GM12878 (cell line): ENCODE measurements around the gene GRK5. TPM values are rescaled to one million over a fixed set of nuclear protein-coding genes. Genes with fewer than 3 reads are reported as not detected.

Experiments
- ATAC-seq: fragments of 200-7000 bp; cut with Tn5 transposase; 3 replicates; pipeline ENCODE4 v1.9.1; 2020; ENCODE audit warnings: mild to moderate bottlenecking, moderate library complexity
- BruUV-seq: library from RNA; stranded (reverse); fragments of 400-500 nt; replicated peaks from 2 replicates; lab custom pipeline; 2021; lab: Mats Ljungman, UMichigan
- CTCF ChIA-PET: fragments of 300-600 bp; sonication (Branson Sonifier 250); formaldehyde crosslinking; extraction: SDS; loops from one replicate; lab custom pipeline; 2021; ENCODE audit warnings: inconsistent platforms; lab: Yijun Ruan, JAX
- POLR2A ChIA-PET: fragments of 350-600 bp; formaldehyde crosslinking; extraction: SDS; loops from one replicate; lab custom pipeline; 2021; ENCODE audit warnings: inconsistent platforms; lab: Charles Lee
- RAD21 ChIA-PET: fragments of 300-600 bp; sonication (Branson Sonifier 250); formaldehyde crosslinking; loops from one replicate; lab custom pipeline; 2023; ENCODE audit warnings: antibody characterized with exemption; ENCODE audit not compliant: unreplicated experiment; lab: Charles Lee
- SMC1A ChIA-PET: fragments of 300-600 bp; sonication (Branson Sonifier 250); formaldehyde crosslinking; loops from one replicate; lab custom pipeline; 2023; ENCODE audit not compliant: unreplicated experiment, uncharacterized antibody; lab: Charles Lee
- DNase-seq: peaks from one replicate; pipeline ENCODE4 v3.0.0-alpha.2; 2011; ENCODE audit warnings: low read depth, low spot score
- FAIRE-seq: peaks from 3 replicates; lab custom pipeline; 2011; peaks lifted over from hg19 to GRCh38; lab: Jason Lieb, UNC
- H2AFZ ChIP-seq: 2 replicates; pipeline ENCODE4 v1.6.0; 2011; ENCODE audit warnings: low read depth, low read length, control low read depth; ENCODE audit not compliant: control insufficient read depth
- H3K27ac ChIP-seq: 2 replicates; pipeline ENCODE4 v1.5.1; 2011; ENCODE audit warnings: control low read depth; ENCODE audit not compliant: control insufficient read depth, insufficient read depth
- H3K27me3 ChIP-seq, 2 experiments: replicated peaks in 1 of 2; 2 replicates each; pipeline versions ENCODE4 v1.6.0 to v1.6.1; 2011; ENCODE audit warnings: low read length in 1 of 2; ENCODE audit not compliant: control insufficient read depth in 2 of 2, insufficient read depth in 2 of 2
- H3K36me3 ChIP-seq, 2 experiments: 2 replicates each; pipeline ENCODE4 v1.5.1; 2011; ENCODE audit warnings: low read length in 1 of 2; ENCODE audit not compliant: control insufficient read depth in 2 of 2, insufficient read depth in 2 of 2
- H3K4me1 ChIP-seq: 2 replicates; pipeline ENCODE4 v1.6.1; 2011; ENCODE audit warnings: mild to moderate bottlenecking, low read length, moderate library complexity, mixed read lengths; ENCODE audit not compliant: control insufficient read depth, insufficient read depth
- H3K4me2 ChIP-seq: 2 replicates; pipeline ENCODE4 v1.6.0; 2011; ENCODE audit warnings: control low read depth; ENCODE audit not compliant: control insufficient read depth, insufficient read depth
- H3K4me3 ChIP-seq: fragments of 200-600 bp; sonication (generic); 2 replicates; pipeline ENCODE4 v1.5.1; 2016
- H3K79me2 ChIP-seq: 2 replicates; pipeline ENCODE4 v1.6.0; 2011; ENCODE audit warnings: low read length; ENCODE audit not compliant: control insufficient read depth, insufficient read depth
- H3K9ac ChIP-seq: 2 replicates; pipeline ENCODE4 v1.8.0; 2011; ENCODE audit warnings: low read length, control low read depth, mixed read lengths; ENCODE audit not compliant: control insufficient read depth, insufficient read depth
- H3K9me3 ChIP-seq: replicated peaks from 3 replicates; pipeline ENCODE4 v1.5.1; 2011; ENCODE audit warnings: mild to moderate bottlenecking, low read length; ENCODE audit not compliant: control insufficient read depth, insufficient read depth
- H4K20me1 ChIP-seq: 2 replicates; pipeline ENCODE4 v1.6.0; 2011; ENCODE audit not compliant: control insufficient read depth, insufficient read depth
- CEBPB ChIP-seq, 2 experiments: fragments of 150-350 bp in 1 of 2; IDR thresholded peaks; 2 replicates each; pipeline ENCODE4 v1.6.1; 2012 to 2014; ENCODE audit warnings: low read depth in 2 of 2, low read length in 2 of 2, borderline replicate concordance in 1 of 2, inconsistent platforms in 1 of 2
- EGR1 ChIP-seq, 2 experiments: IDR thresholded peaks; 1 replicate in 1 of 2; 2 replicates in 1 of 2; pipeline ENCODE4 v1.6.1; 2011 to 2012; ENCODE audit warnings: low read depth in 2 of 2, low read length in 2 of 2, borderline replicate concordance in 1 of 2, mild to moderate bottlenecking in 1 of 2, moderate library complexity in 1 of 2
- GATAD2B ChIP-seq: fragments of 450-650 bp; conservative IDR thresholded peaks from 2 replicates; pipeline ENCODE4 v1.6.1; 2017; ENCODE audit warnings: low read depth, mild to moderate bottlenecking, moderate library complexity
- MEF2A ChIP-seq: IDR thresholded peaks from 2 replicates; pipeline ENCODE4 v1.6.1; 2011; ENCODE audit warnings: low read depth, mild to moderate bottlenecking, low read length, moderate library complexity; ENCODE audit not compliant: insufficient read depth
- MYC ChIP-seq: IDR thresholded peaks from 2 replicates; pipeline ENCODE4 v1.6.1; 2011; ENCODE audit warnings: mild to moderate bottlenecking, low read length, moderate library complexity, inconsistent platforms; ENCODE audit not compliant: insufficient read depth, insufficient replicate concordance, insufficient read length, severe bottlenecking
- NFXL1 ChIP-seq: fragments of 450-650 bp; IDR thresholded peaks from 2 replicates; pipeline ENCODE4 v1.6.1; 2017; ENCODE audit warnings: antibody characterized with exemption, mild to moderate bottlenecking, borderline replicate concordance
- NR2C2 ChIP-seq: IDR thresholded peaks from 2 replicates; pipeline ENCODE4 v1.6.1; 2011; ENCODE audit warnings: borderline replicate concordance, low read depth; ENCODE audit not compliant: control insufficient read depth, insufficient read length
- SREBF1 ChIP-seq: IDR thresholded peaks from 2 replicates; pipeline ENCODE4 v1.6.1; 2012; ENCODE audit warnings: mild to moderate bottlenecking, low read length
- SUZ12 ChIP-seq: fragments of 200-600 bp; sonication (generic); IDR thresholded peaks from one replicate; pipeline ENCODE4 v1.6.1; 2018; ENCODE audit warnings: antibody characterized with exemption, mild to moderate bottlenecking; ENCODE audit not compliant: unreplicated experiment
- TBL1XR1 ChIP-seq: IDR thresholded peaks from 2 replicates; pipeline ENCODE4 v1.6.1; 2012; ENCODE audit warnings: low read depth, low read length, improper control_type of control experiment
- YY1 ChIP-seq: IDR thresholded peaks from 2 replicates; pipeline ENCODE4 v1.6.1; 2011; ENCODE audit warnings: low read depth, mild to moderate bottlenecking, low read length
- WGBS: methylation state at CpG from one replicate; pipeline ENCODE4 v1.1.6; 2016; ENCODE audit warnings: low lambda C conversion rate; ENCODE audit not compliant: insufficient replicate concordance, insufficient coverage; ENCODE audit errors: missing lambda C conversion rate; 5-methylcytosine and 5-hydroxymethylcytosine counted together
- in situ Hi-C: fragments of 300-500 bp; cut with MboI; formaldehyde crosslinking; loops from 9 replicates; pipeline ENCODE4 v1.14.3; 2018; ENCODE audit warnings: mixed read lengths
- intact Hi-C: fragments of 100-400 bp; cut with micrococcal nuclease; formaldehyde crosslinking; loops from one replicate; pipeline ENCODE4 v1.14.2; 2022; ENCODE audit not compliant: unreplicated experiment
- polyA plus RNA-seq, 11 experiments: library from polyadenylated mRNA; depleted of rRNA in 4 of 11; unstranded in 6 of 11; stranded (reverse) in 5 of 11; fragments of >200 nt; fragmentation: Nextera tagmentation in 4 of 11; fragmentation: Illumina TruSeq in 1 of 11; extraction: Ambion mirVana in 4 of 11; extraction: Trizol in 1 of 11; gene quantifications; 1 replicate in 1 of 11; 2 replicates in 10 of 11; pipeline versions ENCODE4 v1.2.1 to v1.2.3, GENCODE V29; 2011 to 2016; ENCODE audit warnings: inconsistent platforms in 2 of 11, missing spikeins in 2 of 11, low read depth in 1 of 11
- total RNA-seq, 4 experiments: library from RNA; depleted of rRNA in 3 of 4; stranded (reverse); fragments of >200 nt in 3 of 4; fragmentation: Illumina TruSeq in 1 of 4; extraction: Trizol in 1 of 4; gene quantifications; 2 replicates each; pipeline versions ENCODE4 v1.2.1 to v1.2.3, GENCODE V29; 2013 to 2021
- TF ChIP-seq, protein P1 (sequence below): fragments of 450-650 bp; IDR thresholded peaks from 2 replicates; pipeline ENCODE4 v1.6.1; 2016; ENCODE audit warnings: mild to moderate bottlenecking, moderate library complexity, borderline replicate concordance

Gene GRK5
- total and polyA plus RNA-seq, 10 of the 15 experiments (the other 5 are each of a cell fraction or from before 2014, with no cell fraction given): 0.11 to 22.1 (median 10.0) TPM

DNA sequence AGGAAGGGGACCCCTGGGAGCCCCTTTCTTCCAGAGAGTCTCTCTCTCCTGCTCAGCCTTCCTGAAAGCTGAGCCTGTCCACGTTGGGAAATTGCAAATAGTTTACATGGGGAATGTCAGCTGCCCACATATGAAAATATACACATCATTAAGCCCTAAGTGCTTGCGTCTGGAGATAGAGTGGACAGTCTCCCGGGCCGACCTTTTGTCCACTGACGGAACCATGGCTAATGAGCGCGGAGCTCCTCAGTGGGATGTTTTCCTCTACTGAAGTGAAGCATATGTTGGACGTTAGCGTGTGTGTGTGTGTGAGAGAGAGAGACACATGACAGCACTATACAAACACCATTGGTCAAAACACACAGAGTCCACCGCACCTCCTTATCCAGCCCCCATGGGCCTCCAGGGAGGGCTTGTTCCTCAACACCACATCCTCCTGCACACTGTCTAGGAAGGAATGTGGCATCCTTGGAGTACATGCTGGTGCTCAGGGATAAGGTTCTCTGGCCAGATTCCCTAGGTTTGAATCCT, 206.8 kb downstream of the GRK5 start:
- in situ Hi-C loops (no loop called here), intact Hi-C loops (no loop called here)
- TF ChIP-seq GATAD2B (no peak), YY1 (no peak), NR2C2 (no peak), EGR1 (IDR thresholded peaks at IDR 0.05; ENCODE audit: borderline replicate concordance in 1 of 2, low read depth in 2 of 2, low read length in 2 of 2) (no peak), MYC (no peak), MEF2A (no peak), TBL1XR1 (no peak), NFXL1 (no peak), SUZ12 (no peak), SREBF1 (no peak), CEBPB (IDR thresholded peaks at IDR 0.05; ENCODE audit: borderline replicate concordance in 1 of 2, low read depth in 2 of 2, low read length in 2 of 2) (no peak)
- TF ChIP-seq, protein P1, sequence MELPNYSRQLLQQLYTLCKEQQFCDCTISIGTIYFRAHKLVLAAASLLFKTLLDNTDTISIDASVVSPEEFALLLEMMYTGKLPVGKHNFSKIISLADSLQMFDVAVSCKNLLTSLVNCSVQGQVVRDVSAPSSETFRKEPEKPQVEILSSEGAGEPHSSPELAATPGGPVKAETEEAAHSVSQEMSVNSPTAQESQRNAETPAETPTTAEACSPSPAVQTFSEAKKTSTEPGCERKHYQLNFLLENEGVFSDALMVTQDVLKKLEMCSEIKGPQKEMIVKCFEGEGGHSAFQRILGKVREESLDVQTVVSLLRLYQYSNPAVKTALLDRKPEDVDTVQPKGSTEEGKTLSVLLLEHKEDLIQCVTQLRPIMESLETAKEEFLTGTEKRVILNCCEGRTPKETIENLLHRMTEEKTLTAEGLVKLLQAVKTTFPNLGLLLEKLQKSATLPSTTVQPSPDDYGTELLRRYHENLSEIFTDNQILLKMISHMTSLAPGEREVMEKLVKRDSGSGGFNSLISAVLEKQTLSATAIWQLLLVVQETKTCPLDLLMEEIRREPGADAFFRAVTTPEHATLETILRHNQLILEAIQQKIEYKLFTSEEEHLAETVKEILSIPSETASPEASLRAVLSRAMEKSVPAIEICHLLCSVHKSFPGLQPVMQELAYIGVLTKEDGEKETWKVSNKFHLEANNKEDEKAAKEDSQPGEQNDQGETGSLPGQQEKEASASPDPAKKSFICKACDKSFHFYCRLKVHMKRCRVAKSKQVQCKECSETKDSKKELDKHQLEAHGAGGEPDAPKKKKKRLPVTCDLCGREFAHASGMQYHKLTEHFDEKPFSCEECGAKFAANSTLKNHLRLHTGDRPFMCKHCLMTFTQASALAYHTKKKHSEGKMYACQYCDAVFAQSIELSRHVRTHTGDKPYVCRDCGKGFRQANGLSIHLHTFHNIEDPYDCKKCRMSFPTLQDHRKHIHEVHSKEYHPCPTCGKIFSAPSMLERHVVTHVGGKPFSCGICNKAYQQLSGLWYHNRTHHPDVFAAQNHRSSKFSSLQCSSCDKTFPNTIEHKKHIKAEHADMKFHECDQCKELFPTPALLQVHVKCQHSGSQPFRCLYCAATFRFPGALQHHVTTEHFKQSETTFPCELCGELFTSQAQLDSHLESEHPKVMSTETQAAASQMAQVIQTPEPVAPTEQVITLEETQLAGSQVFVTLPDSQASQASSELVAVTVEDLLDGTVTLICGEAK: no peak
- Histone ChIP-seq H3K4me3 (no peak overlapping the region), H3K36me3 (no peaks in the 10 kb centered on the region; a peak in 1 of 4 replicates), H3K4me1 (no peaks in the 10 kb centered on the region), H3K9ac (no peak overlapping the region), H3K4me2 (no peak overlapping the region), H3K27ac (no peak overlapping the region), H3K27me3 (no peaks in the 10 kb centered on the region), H2AFZ (no peak overlapping the region), H3K79me2 (no peaks in the 10 kb centered on the region), H4K20me1 (peaks cover 3% of the 10 kb centered on the region; the same call in 1 of the 2 replicates), H3K9me3 (no peaks in the 10 kb centered on the region)
- no peak for DNase-seq
- BruUV-seq: no TSS peak
- ChIA-PET SMC1A (no interaction called here), RAD21 (interaction anchor here (5.5 kb wide), 1 partner anchor 215 kb away, joined by 29 read pairs; no protein-coding TSS in a partner anchor), POLR2A (no interaction called here), CTCF (interaction anchor here (1.2 to 6.5 kb wide), 4 partner anchors 76 to 215 kb away, joined by 3 to 70 read pairs (median 18); partner anchors contain the start of gene GRK5)
- ATAC-seq: no peak
- WGBS: 86% methylated on average over 10 of the region's 10 CpGs
- no peak for FAIRE-seq
